Activated CD8-positive, alpha-beta memory T cell treated with anti-CD3 and anti-CD28 coated beads for 4 hours (primary cell): Measurements from ENCODE around the gene NEURL3.

Source experiments
- DNase-seq, 2 donors: peaks; one replicate each; pipeline ENCODE4 v3.0.0-alpha.2; 2020; ENCODE audit warnings: low read depth in 2 of 2

The NEURL3 gene

GRCh38 chr2:96528006-96528699, 23.0 kb upstream of the NEURL3 start:
- peak in 1 of 2 donors; percentile 39 for DNase-seq

- peak in 1 of 2 donors; percentile 31 for DNase-seq
Measured at GRCh38 chr2:96527286-96528005, 22.3 kb upstream of the NEURL3 start.

GRCh38 chr2:96526615-96527285, 21.6 kb upstream of the NEURL3 start:
- no peak for DNase-seq

- DNase-seq, result no peak
Measured at GRCh38 chr2:96526101-96526591, 21.0 kb upstream of the NEURL3 start.

- no peak for DNase-seq
Measured at GRCh38 chr2:96525211-96525507, 20.0 kb upstream of the NEURL3 start.

GRCh38 chr2:96524482-96525210, 19.5 kb upstream of the NEURL3 start:
- DNase-seq, result no peak

- no peak for DNase-seq
Measured at GRCh38 chr2:96523659-96524481, 18.7 kb upstream of the NEURL3 start.

- DNase-seq, result no peak
Measured at GRCh38 chr2:96522304-96523203, 17.4 kb upstream of the NEURL3 start.

- no peak for DNase-seq
Measured at GRCh38 chr2:96521219-96521618, 16.1 kb upstream of the NEURL3 start.

GRCh38 chr2:96520697-96521096, 15.5 kb upstream of the NEURL3 start:
- DNase-seq, result no peak

- DNase-seq, result no peak
Measured at GRCh38 chr2:96520231-96520630, 15.1 kb upstream of the NEURL3 start.

GRCh38 chr2:96517079-96517478, 11.9 kb upstream of the NEURL3 start:
- no peak for DNase-seq

- DNase-seq, result no peak
Measured at GRCh38 chr2:96514521-96514920, 9.4 kb upstream of the NEURL3 start.

- DNase-seq, result no peak
Measured at GRCh38 chr2:96512341-96512740, 7.2 kb upstream of the NEURL3 start.

GRCh38 chr2:96511851-96512250, 6.7 kb upstream of the NEURL3 start:
- no peak for DNase-seq

- DNase-seq, result no peak
Measured at GRCh38 chr2:96510931-96511595, 5.9 kb upstream of the NEURL3 start.

- DNase-seq, result no peak
Measured at GRCh38 chr2:96509847-96510230, 4.7 kb upstream of the NEURL3 start.

GRCh38 chr2:96509114-96509846, 4.1 kb upstream of the NEURL3 start:
- DNase-seq, result peak; percentile 25 to 37

GRCh38 chr2:96508521-96509113, 3.5 kb upstream of the NEURL3 start:
- no peak for DNase-seq
